Panc1 (cell line): ENCODE results near the gene SDK1.

ENCODE experiments used
- CTCF ChIP-seq: fragments of 450-650 bp; IDR thresholded peaks from 2 replicates; pipeline ENCODE4 v1.5.1; 2017; ENCODE audit warnings: mild to moderate bottlenecking
- POLR2AphosphoS5 ChIP-seq: IDR thresholded peaks from 2 replicates; pipeline ENCODE4 v1.6.1; 2012; ENCODE audit warnings: mild to moderate bottlenecking, low read depth, low read length, moderate library complexity
- TF ChIP-seq, protein P1 (sequence below), 2 experiments: IDR thresholded peaks; 2 replicates each; pipeline ENCODE4 v1.6.1; 2011 to 2012; ENCODE audit warnings: low read depth in 2 of 2, control low read depth in 1 of 2, low read length in 1 of 2, mild to moderate bottlenecking in 1 of 2, moderate library complexity in 1 of 2; ENCODE audit not compliant: insufficient read depth in 1 of 2

DNA sequence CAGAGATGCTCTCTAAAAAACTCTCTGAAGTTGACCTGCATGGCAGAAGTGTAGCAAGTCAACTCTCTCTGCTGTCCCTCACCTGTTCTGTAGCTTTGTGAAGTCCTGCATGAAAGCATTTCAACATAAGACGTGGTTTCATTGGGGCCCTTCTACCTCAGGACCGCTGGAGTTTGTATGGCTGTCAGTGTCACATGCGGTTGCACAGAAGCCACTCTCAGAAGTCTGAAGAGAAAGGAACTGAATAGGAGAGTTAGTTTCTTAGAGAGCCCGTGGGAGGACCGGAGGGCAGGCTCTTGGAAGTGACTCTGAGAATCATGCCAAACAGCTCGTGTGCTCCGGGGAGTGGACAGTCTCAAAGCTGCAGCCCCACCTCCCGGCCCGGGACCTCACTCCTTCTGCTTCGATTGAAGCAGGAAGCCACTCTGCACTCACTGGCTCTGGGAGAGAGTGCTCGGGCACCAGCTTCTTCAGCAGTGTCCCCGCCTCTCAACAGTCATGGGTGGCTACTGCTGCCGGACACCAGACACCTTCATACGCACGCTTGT is 486.7 kb downstream of the SDK1 start:
- no peak for TF ChIP-seq CTCF
- TF ChIP-seq POLR2AphosphoS5, result no peak
- TF ChIP-seq, protein P1, sequence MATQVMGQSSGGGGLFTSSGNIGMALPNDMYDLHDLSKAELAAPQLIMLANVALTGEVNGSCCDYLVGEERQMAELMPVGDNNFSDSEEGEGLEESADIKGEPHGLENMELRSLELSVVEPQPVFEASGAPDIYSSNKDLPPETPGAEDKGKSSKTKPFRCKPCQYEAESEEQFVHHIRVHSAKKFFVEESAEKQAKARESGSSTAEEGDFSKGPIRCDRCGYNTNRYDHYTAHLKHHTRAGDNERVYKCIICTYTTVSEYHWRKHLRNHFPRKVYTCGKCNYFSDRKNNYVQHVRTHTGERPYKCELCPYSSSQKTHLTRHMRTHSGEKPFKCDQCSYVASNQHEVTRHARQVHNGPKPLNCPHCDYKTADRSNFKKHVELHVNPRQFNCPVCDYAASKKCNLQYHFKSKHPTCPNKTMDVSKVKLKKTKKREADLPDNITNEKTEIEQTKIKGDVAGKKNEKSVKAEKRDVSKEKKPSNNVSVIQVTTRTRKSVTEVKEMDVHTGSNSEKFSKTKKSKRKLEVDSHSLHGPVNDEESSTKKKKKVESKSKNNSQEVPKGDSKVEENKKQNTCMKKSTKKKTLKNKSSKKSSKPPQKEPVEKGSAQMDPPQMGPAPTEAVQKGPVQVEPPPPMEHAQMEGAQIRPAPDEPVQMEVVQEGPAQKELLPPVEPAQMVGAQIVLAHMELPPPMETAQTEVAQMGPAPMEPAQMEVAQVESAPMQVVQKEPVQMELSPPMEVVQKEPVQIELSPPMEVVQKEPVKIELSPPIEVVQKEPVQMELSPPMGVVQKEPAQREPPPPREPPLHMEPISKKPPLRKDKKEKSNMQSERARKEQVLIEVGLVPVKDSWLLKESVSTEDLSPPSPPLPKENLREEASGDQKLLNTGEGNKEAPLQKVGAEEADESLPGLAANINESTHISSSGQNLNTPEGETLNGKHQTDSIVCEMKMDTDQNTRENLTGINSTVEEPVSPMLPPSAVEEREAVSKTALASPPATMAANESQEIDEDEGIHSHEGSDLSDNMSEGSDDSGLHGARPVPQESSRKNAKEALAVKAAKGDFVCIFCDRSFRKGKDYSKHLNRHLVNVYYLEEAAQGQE (IDR thresholded peaks at IDR 0.05; ENCODE audit: insufficient read depth in 1 of 2, low read depth in 2 of 2, low read length in 1 of 2), result no peak
